Ovary (tissue), 9 donors: ENCODE measurements around the gene ADCY5. TPM values are rescaled to one million over a fixed set of nuclear protein-coding genes. Genes with fewer than 3 reads are reported as not detected.
A peak's percentile ranks its signal among the peaks of the same experiment; 100 is the strongest.

Experiments
- DNase-seq, 5 donors: peaks; one replicate each; pipeline ENCODE4 v3.0.0-alpha.2; 2019 to 2020
- H3K27ac ChIP-seq, 2 donors: fragments of 200-600 bp; one replicate each; pipeline versions ENCODE4 v1.5.1 to v1.8.0; 2019 to 2022
- H3K27me3 ChIP-seq: fragments of 200-600 bp; one replicate; pipeline ENCODE4 v1.8.0; 2022
- H3K36me3 ChIP-seq: fragments of 200-600 bp; sonication (generic); one replicate; pipeline ENCODE4 v1.5.1; 2019
- H3K4me1 ChIP-seq: one replicate; pipeline ENCODE4 v1.8.1; 2013; ENCODE audit warnings: mild to moderate bottlenecking, moderate library complexity; ENCODE audit not compliant: insufficient read depth
- H3K4me3 ChIP-seq: fragments of 200-600 bp; sonication (generic); one replicate; pipeline ENCODE4 v1.5.1; 2017
- H3K9me3 ChIP-seq, 2 donors: fragments of 200-600 bp in 1 of 2; sonication (generic) in 1 of 2; one replicate each; pipeline versions ENCODE4 v1.5.1 to v1.8.1; 2013 to 2019; ENCODE audit warnings: mild to moderate bottlenecking in 1 of 2, moderate library complexity in 1 of 2
- CTCF ChIP-seq, 3 donors: fragments of 450-650 bp in 2 of 3; fragments of 200-600 bp in 1 of 3; IDR thresholded peaks; one replicate each; pipeline versions ENCODE4 v1.5.1 to v1.8.0; 2016 to 2022; ENCODE audit warnings: antibody characterized with exemption in 3 of 3, mild to moderate bottlenecking in 1 of 3
- EP300 ChIP-seq: sonication (generic); formaldehyde crosslinking; IDR thresholded peaks from one replicate; pipeline ENCODE4 v1.6.1; 2017; ENCODE audit warnings: antibody characterized with exemption
- POLR2A ChIP-seq: fragments of 450-650 bp; IDR thresholded peaks from one replicate; pipeline ENCODE4 v1.6.1; 2017; ENCODE audit warnings: antibody characterized with exemption, mild to moderate bottlenecking, moderate library complexity
- WGBS, 3 donors: extraction: QIAGEN DNeasy Blood & Tissue Kit in 1 of 3; methylation state at CpG; one replicate each; pipeline versions ENCODE4 v1.1.5 to v1.1.7; 2013 to 2017; 5-methylcytosine and 5-hydroxymethylcytosine counted together
- intact Hi-C, 4 donors: fragments of 100-400 bp; cut with DNase I; formaldehyde crosslinking; loops; one replicate each; pipeline versions ENCODE4 v1.11.0 to v1.15.1; 2022 to 2023
- polyA plus RNA-seq, 2 donors: library from polyadenylated mRNA; stranded (reverse); fragments of 200-250 nt in 1 of 2; fragments of 350-450 nt in 1 of 2; fragmentation: Illumina TruSeq in 1 of 2; extraction: RNeasy Lipid Tissue Mini Kit (QIAGEN cat#74804) in 1 of 2; gene quantifications; one replicate each; pipeline ENCODE4 v1.2.3, GENCODE V29; 2013 to 2014
- total RNA-seq, 7 donors: library from RNA; depleted of rRNA in 2 of 7; stranded (reverse); fragments of >200 nt in 2 of 7; fragmentation: NEBNext Ultra II Directional in 3 of 7; extraction: Animal tissue kit (Norgen Biotek cat#: 25700) in 3 of 7; gene quantifications; one replicate each; pipeline versions ENCODE4 v1.1.0 to v1.2.4, GENCODE V29; 2016 to 2023
- donor health status: DM: no; HTN: no; CAD: no; lungs with moderate emphysema.
- donor health status: DM: no; HTN: no; CAD: no.
- donor health status: Bipolar disorder and iron deficiency.
- donor health status: DM: yes; HTN: yes; CAD: no.
- donor health status: DM: no; HTN: no; CAD: no.
- donor health status: DM: yes; HTN: yes; CAD: no.

ADCY5 gene
- total and polyA plus RNA-seq, 9 donors = 5.3 to 36.2 (median 20.3) TPM

- H3K9me3 ChIP-seq = no peaks in the 10 kb centered on the region
- TF ChIP-seq POLR2A (no peak), EP300 (no peak), CTCF (IDR thresholded peaks at IDR 0.05) (no peak)
- 83 to 92% (median 89%) methylated on average over 14 of the region's 14 CpGs for WGBS, 3 donors
- no peaks in the 10 kb centered on the region for H3K36me3 ChIP-seq
- peaks cover 14% of the 10 kb centered on the region for H3K4me1 ChIP-seq
- H3K27ac ChIP-seq = no peak overlapping the region
- peak in 1 of 5 donors; percentile 19 for DNase-seq
- H3K4me3 ChIP-seq = no peak overlapping the region
- intact Hi-C loops = no loop called here
- no peaks in the 10 kb centered on the region for H3K27me3 ChIP-seq
These were observed 113.8 kb downstream of the ADCY5 start for GRCh38 chr3:123335007-123335670.

- Histone ChIP-seq H3K9me3 (no peaks in the 10 kb centered on the region), H3K27me3 (no peaks in the 10 kb centered on the region), H3K4me1 (peaks cover 16% of the 10 kb centered on the region), H3K27ac (no peak overlapping the region), H3K4me3 (no peak overlapping the region), H3K36me3 (no peaks in the 10 kb centered on the region)
- peak in 1 of 5 donors; percentile 19 for DNase-seq
- intact Hi-C loops = loop anchor here in 1 of 4 donors (5.0 kb wide), 1 partner anchor 113 kb away; the partner anchor contains the start of gene ADCY5
- 90 to 95% (median 94%) methylated on average over 7 of the region's 7 CpGs for WGBS, 3 donors
- no peak for TF ChIP-seq EP300
These were observed 114.8 kb downstream of the ADCY5 start for GRCh38 chr3:123334056-123334455.

- TF ChIP-seq POLR2A = no peak
- TF ChIP-seq EP300 = no peak
- no peak for TF ChIP-seq CTCF (IDR thresholded peaks at IDR 0.05)
- Histone ChIP-seq H3K9me3 (no peaks in the 10 kb centered on the region), H3K27ac (no peak overlapping the region), H3K4me1 (peaks cover 16% of the 10 kb centered on the region), H3K36me3 (no peaks in the 10 kb centered on the region), H3K27me3 (no peaks in the 10 kb centered on the region), H3K4me3 (no peak overlapping the region)
- WGBS, 3 donors = 82 to 89% (median 85%) methylated on average over 10 of the region's 10 CpGs
- DNase-seq = peak in 1 of 5 donors; percentile 33
- intact Hi-C loops = loop anchor here in 1 of 4 donors (5.0 kb wide), 1 partner anchor 114 kb away; the partner anchor contains the start of gene ADCY5
These were observed 115.5 kb downstream of the ADCY5 start for GRCh38 chr3:123333401-123333800.

GRCh38 chr3:123332124-123332641 lies 116.7 kb downstream of the ADCY5 start:
- H3K36me3 ChIP-seq = no peaks in the 10 kb centered on the region
- TF ChIP-seq EP300 (no peak), CTCF (IDR thresholded peaks at IDR 0.05) (no peak), POLR2A (no peak)
- no peaks in the 10 kb centered on the region for H3K27me3 ChIP-seq
- intact Hi-C loops = loop anchor here in 1 of 4 donors (5.0 kb wide), 1 partner anchor 115 kb away; the partner anchor contains the start of gene ADCY5
- no peak overlapping the region for H3K4me3 ChIP-seq
- 83 to 87% (median 84%) methylated on average over 14 to 15 of the region's 15 CpGs for WGBS, 3 donors
- DNase-seq = peak in 3 of 5 donors; percentile 9 to 36 (median 31)
- peak overlapping the region in 1 of 2 donors; percentile 75 for H3K27ac ChIP-seq
- no peaks in the 10 kb centered on the region for H3K9me3 ChIP-seq
- H3K4me1 ChIP-seq = peaks cover 16% of the 10 kb centered on the region

GRCh38 chr3:123331651-123332050 lies 117.2 kb downstream of the ADCY5 start:
- Histone ChIP-seq H3K27ac (peak overlapping the region; percentile 62 to 75), H3K4me3 (no peak overlapping the region), H3K36me3 (no peaks in the 10 kb centered on the region), H3K4me1 (peaks cover 16% of the 10 kb centered on the region), H3K9me3 (no peaks in the 10 kb centered on the region), H3K27me3 (no peaks in the 10 kb centered on the region)
- 84 to 89% (median 87%) methylated on average over 9 of the region's 9 CpGs for WGBS, 3 donors
- intact Hi-C loops = loop anchor here in 2 of 4 donors (2.0 to 5.0 kb wide), 2 partner anchors 116 to 119 kb away; partner anchors contain the start of gene ADCY5 (in 1 of the 2)
- TF ChIP-seq CTCF (IDR thresholded peaks at IDR 0.05) (no peak), EP300 (no peak)
- DNase-seq = peak in 3 of 5 donors; percentile 19 to 31 (median 27)
